PC-9 (cell line): ENCODE data around the gene MRPL43. TPM values are rescaled to one million over a fixed set of nuclear protein-coding genes. Genes with fewer than 3 reads are reported as not detected.
"Not testable (repeated sequence)": the region's sequence is repeated elsewhere in the genome, so short reads cannot be mapped to it uniquely, and the experiment has no call there.

ENCODE experiments used
- BruUV-seq: library from RNA; stranded (reverse); fragments of 400-500 nt; replicated peaks from 2 replicates; lab custom pipeline; 2021; lab: Mats Ljungman, UMichigan
- CTCF ChIA-PET: fragments of 300-600 bp; sonication (Branson Sonifier 250); formaldehyde crosslinking; loops from one replicate; lab custom pipeline; 2022; ENCODE audit warnings: antibody characterized with exemption; lab: Charles Lee
- POLR2A ChIA-PET: fragments of 300-600 bp; sonication (Branson Sonifier 250); formaldehyde crosslinking; loops from one replicate; lab custom pipeline; 2022; ENCODE audit warnings: antibody characterized with exemption; ENCODE audit not compliant: unreplicated experiment; lab: Charles Lee
- DNase-seq, 2 experiments: peaks; one replicate each; pipeline versions ENCODE4 v3.0.0 to v3.0.0-alpha.2; 2015 to 2022; ENCODE audit warnings: mixed read lengths in 1 of 2
- H2AFZ ChIP-seq: fragments of 200-600 bp; sonication (generic); 2 replicates; pipeline ENCODE4 v1.8.1; 2017; ENCODE audit warnings: antibody characterized with exemption
- H3F3A ChIP-seq: fragments of 200-600 bp; sonication (generic); 2 replicates; pipeline ENCODE4 v1.8.1; 2017; ENCODE audit warnings: antibody characterized with exemption, mild to moderate bottlenecking, low read depth; ENCODE audit not compliant: insufficient read depth
- H3K27ac ChIP-seq: fragments of 200-600 bp; sonication (generic); 2 replicates; pipeline ENCODE4 v1.6.1; 2016; ENCODE audit warnings: mixed run types
- H3K27me3 ChIP-seq: fragments of 200-600 bp; sonication (generic); 2 replicates; pipeline ENCODE4 v1.6.1; 2016; ENCODE audit warnings: low read depth, mixed run types; ENCODE audit not compliant: insufficient read depth
- H3K36me3 ChIP-seq: fragments of 200-600 bp; sonication (generic); 2 replicates; pipeline ENCODE4 v1.6.1; 2016; ENCODE audit warnings: low read depth, mixed run types
- H3K4me1 ChIP-seq: fragments of 200-600 bp; sonication (generic); replicated peaks from 2 replicates; pipeline ENCODE4 v1.6.1; 2016; ENCODE audit warnings: mixed run types; ENCODE audit not compliant: insufficient read depth
- H3K4me2 ChIP-seq: fragments of 200-600 bp; sonication (generic); 2 replicates; pipeline ENCODE4 v1.6.1; 2017; ENCODE audit warnings: mixed run types
- H3K4me3 ChIP-seq: fragments of 200-600 bp; sonication (generic); 2 replicates; pipeline ENCODE4 v1.6.1; 2016; ENCODE audit warnings: mixed run types
- H3K79me2 ChIP-seq: fragments of 200-600 bp; sonication (generic); 2 replicates; pipeline ENCODE4 v1.6.1; 2017; ENCODE audit warnings: low read depth, mixed run types
- H3K9me2 ChIP-seq: fragments of 200-600 bp; sonication (generic); 2 replicates; pipeline ENCODE4 v1.8.1; 2017; ENCODE audit warnings: mild to moderate bottlenecking; ENCODE audit not compliant: insufficient read depth
- H3K9me3 ChIP-seq: fragments of 200-600 bp; sonication (generic); 2 replicates; pipeline ENCODE4 v1.8.1; 2016; ENCODE audit warnings: low read depth; ENCODE audit not compliant: insufficient read depth
- H4K20me1 ChIP-seq: fragments of 200-600 bp; sonication (generic); 2 replicates; pipeline ENCODE4 v1.8.1; 2017; ENCODE audit not compliant: insufficient read depth
- CTCF ChIP-seq: fragments of 200-600 bp; sonication (generic); conservative IDR thresholded peaks from 2 replicates; pipeline ENCODE4 v1.6.1; 2017; ENCODE audit warnings: mixed run types, antibody characterized with exemption, mild to moderate bottlenecking, moderate library complexity
- EZH2 ChIP-seq: fragments of 200-600 bp; sonication (generic); IDR thresholded peaks from 2 replicates; pipeline ENCODE4 v1.8.0; 2017; ENCODE audit warnings: antibody characterized with exemption, low read depth
- intact Hi-C: fragments of 100-400 bp; cut with micrococcal nuclease; formaldehyde crosslinking; loops from one replicate; pipeline ENCODE4 v1.10.0; 2022; ENCODE audit not compliant: unreplicated experiment
- total RNA-seq: library from RNA; stranded (reverse); gene quantifications from 2 replicates; pipeline ENCODE4 v1.2.3, GENCODE V29; 2021

MRPL43 gene
- total RNA-seq, 1 experiment from 2014 or later = 45.7 TPM

GRCh38 chr10:100978121-100978900, 9.0 kb downstream of the MRPL43 start:
- ChIA-PET POLR2A (no interaction called here), CTCF (no interaction called here)
- Histone ChIP-seq H3K36me3 (no peaks in the 10 kb centered on the region), H3K27ac (no peak overlapping the region), H3K27me3 (no peaks in the 10 kb centered on the region), H3K4me3 (no peak overlapping the region), H4K20me1 (no peaks in the 10 kb centered on the region), H3K4me1 (peaks cover 9% of the 10 kb centered on the region), H3K79me2 (no peaks in the 10 kb centered on the region), H3K4me2 (no peak overlapping the region), H3F3A (no peaks in the 10 kb centered on the region), H3K9me3 (no peaks in the 10 kb centered on the region), H2AFZ (no peak overlapping the region), H3K9me2 (no peaks in the 10 kb centered on the region)
- TF ChIP-seq CTCF = no peak
- no peak for TF ChIP-seq EZH2
- no TSS peak for BruUV-seq
- intact Hi-C loops = no loop called here
- DNase-seq = no peak

GRCh38 chr10:100977436-100977835, 9.9 kb downstream of the MRPL43 start:
- no peak overlapping the region for H3K27ac ChIP-seq
- H3K4me2 ChIP-seq = no peak overlapping the region
- H3F3A ChIP-seq = no peaks in the 10 kb centered on the region
- no peaks in the 10 kb centered on the region for H3K9me2 ChIP-seq
- DNase-seq = no peak
- ChIA-PET CTCF (no interaction called here), POLR2A (no interaction called here)
- H3K79me2 ChIP-seq = no peaks in the 10 kb centered on the region
- BruUV-seq = no TSS peak
- intact Hi-C loops = no loop called here
- H3K4me3 ChIP-seq = no peak overlapping the region
- H3K36me3 ChIP-seq = no peaks in the 10 kb centered on the region
- no peak for TF ChIP-seq CTCF
- no peak for TF ChIP-seq EZH2
- no peaks in the 10 kb centered on the region for H3K9me3 ChIP-seq
- peaks cover 9% of the 10 kb centered on the region for H3K4me1 ChIP-seq
- H4K20me1 ChIP-seq = no peaks in the 10 kb centered on the region
- H3K27me3 ChIP-seq = no peaks in the 10 kb centered on the region
- no peak overlapping the region for H2AFZ ChIP-seq

- no peaks in the 10 kb centered on the region for H3K79me2 ChIP-seq
- no peaks in the 10 kb centered on the region for H3K36me3 ChIP-seq
- H3K27me3 ChIP-seq = no peaks in the 10 kb centered on the region
- DNase-seq = no peak
- H3K4me2 ChIP-seq = peak overlapping the region; percentile 7; the same call in 1 of the 2 replicates
- no peak overlapping the region for H3K4me3 ChIP-seq
- no peak overlapping the region for H2AFZ ChIP-seq
- H3K27ac ChIP-seq = no peak overlapping the region
- H3K9me2 ChIP-seq = no peaks in the 10 kb centered on the region
- TF ChIP-seq EZH2 = no peak
- no peak for TF ChIP-seq CTCF
- CTCF ChIA-PET = no interaction called here
- no TSS peak for BruUV-seq
- POLR2A ChIA-PET = no interaction called here
- intact Hi-C loops = no loop called here
- H3K9me3 ChIP-seq = no peaks in the 10 kb centered on the region
- H3F3A ChIP-seq = no peaks in the 10 kb centered on the region
- H3K4me1 ChIP-seq = peaks cover 9% of the 10 kb centered on the region
- H4K20me1 ChIP-seq = no peaks in the 10 kb centered on the region
Measured at GRCh38 chr10:100976906-100977305, 10.4 kb downstream of the MRPL43 start.

GRCh38 chr10:100975397-100975796, 11.9 kb downstream of the MRPL43 start:
- H3K4me1 ChIP-seq, H3K4me3 ChIP-seq, H3K27ac ChIP-seq, H3K9me3 ChIP-seq, H4K20me1 ChIP-seq, H3K79me2 ChIP-seq, DNase-seq, H3K36me3 ChIP-seq, H2AFZ ChIP-seq, BruUV-seq, H3K9me2 ChIP-seq, H3K4me2 ChIP-seq, CTCF ChIA-PET, intact Hi-C loops, H3K27me3 ChIP-seq, POLR2A ChIA-PET, H3F3A ChIP-seq: not testable (repeated sequence)
